ENCODE measurements around the gene DCDC1. TPM values are rescaled to one million over a fixed set of nuclear protein-coding genes. Genes with fewer than 3 reads are reported as not detected.

DCDC1 gene, protein sequence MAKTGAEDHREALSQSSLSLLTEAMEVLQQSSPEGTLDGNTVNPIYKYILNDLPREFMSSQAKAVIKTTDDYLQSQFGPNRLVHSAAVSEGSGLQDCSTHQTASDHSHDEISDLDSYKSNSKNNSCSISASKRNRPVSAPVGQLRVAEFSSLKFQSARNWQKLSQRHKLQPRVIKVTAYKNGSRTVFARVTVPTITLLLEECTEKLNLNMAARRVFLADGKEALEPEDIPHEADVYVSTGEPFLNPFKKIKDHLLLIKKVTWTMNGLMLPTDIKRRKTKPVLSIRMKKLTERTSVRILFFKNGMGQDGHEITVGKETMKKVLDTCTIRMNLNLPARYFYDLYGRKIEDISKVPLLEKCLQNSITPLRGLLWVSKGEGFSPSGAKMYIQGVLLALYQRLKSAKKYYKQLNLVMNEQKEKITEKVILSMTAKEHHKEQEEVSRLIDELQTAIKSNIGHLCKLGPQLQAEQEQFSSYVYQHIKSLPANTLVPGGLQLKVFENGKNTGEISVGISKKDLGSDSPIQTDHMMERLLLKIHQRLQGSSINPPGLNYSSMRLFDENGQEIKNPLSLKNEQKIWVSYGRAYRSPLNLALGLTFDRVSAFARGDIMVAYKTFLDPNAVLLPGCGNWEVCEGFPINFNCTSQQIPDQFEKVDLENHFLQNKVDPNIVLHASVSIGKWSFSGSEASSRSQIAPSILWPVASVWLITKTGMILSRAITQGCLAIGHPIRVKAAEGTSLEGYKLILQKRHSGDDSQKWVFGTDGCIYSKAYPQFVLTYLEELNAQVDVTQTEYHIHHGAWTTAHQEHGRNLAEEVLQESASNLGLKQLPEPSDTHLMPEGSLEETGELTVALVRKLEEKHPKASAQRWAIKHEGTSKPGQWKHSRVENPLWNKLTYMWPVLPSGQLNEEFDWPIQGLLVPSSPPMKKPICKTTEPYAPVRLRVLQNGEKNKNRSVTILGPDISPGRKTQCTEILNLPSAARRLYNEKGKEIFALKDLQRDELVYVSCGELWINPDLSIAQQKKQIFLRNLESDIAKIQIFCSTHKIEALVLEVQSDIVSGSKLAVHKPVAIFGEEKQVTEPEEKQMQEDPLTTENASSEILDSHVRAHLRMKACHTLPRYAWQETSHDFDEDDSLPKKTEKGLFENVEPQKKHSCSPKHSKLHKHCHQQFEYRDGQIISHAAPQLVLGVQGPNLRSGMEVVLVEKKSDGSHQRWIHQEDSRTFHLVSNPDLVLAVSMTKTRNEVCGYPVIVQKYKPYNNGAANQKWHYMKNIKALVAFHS (N-terminal part only)
- total RNA-seq: under 0.01 and 0.27 TPM in 2 replicates

DNA sequence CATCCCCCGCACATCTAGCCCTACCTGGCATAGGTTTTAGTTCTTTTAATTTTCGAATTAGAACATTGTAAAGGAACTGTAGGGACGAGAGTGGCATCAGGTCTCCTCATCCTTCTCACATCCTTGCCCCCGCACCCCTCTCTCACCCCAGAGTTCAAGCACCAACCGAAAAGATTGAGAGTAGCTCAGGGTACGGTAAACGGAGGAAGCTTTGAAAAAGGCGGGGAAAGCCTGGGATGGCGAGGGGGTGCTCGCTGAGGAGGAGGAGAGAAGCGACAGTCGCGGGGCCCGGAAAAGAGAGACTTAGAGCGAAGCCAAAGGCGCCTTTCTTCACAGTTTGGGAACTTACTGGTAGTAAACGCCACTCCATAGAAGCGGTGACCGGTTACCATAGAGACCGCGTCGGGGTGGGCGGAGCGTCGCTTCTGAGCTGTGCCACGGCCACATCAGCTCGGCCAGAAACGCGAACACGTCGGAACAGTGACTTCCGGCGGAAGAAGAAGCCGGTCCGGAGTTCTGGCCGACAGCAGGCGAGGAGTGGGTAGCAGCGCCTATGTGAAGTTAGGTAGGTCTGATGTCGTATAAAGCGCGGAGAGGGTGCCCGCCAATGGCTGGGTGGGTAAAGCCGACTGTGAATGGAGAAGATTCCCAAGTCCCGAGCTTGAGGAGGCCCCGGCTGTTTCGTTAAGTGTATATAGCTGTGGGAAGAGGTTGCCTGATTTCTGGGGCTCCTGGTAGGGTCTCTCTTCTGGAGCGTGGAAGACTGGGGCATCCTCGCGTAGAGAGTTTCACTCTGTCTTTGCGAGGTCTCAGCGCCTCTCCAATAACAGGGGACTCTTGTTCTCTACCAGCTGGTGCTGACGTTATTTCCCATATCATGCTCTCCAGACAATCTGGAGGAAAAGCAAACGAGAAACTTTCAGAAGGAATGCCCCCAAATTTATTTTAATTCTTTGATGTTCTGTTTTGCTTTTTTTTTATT is at the start of gene DCDC1, which contains the start of gene DNAJC24:
Gene DCDC1, minus strand, starts transcription at position 392 of the 982 bp plus-strand sequence. CDS start 41,459 bp downstream, outside the sequence.
Gene DNAJC24, plus strand, starts transcription at position 513 of the 982 bp plus-strand sequence. CDS start 889 bp downstream, outside the sequence.

Other genes starting within 250 kb of the DCDC1 start
- 15.2 and 17.8 TPM in 2 replicates for gene DNAJC24, start 121 bp upstream of the DCDC1 start, total RNA-seq
- 8.3 and 9.1 TPM in 2 replicates for gene IMMP1L, start 139.9 kb upstream of the DCDC1 start, total RNA-seq
- 13.2 and 16.4 TPM in 2 replicates for gene ELP4, start 140.0 kb upstream of the DCDC1 start, total RNA-seq

Data from endothelial cell of coronary artery (primary cell).